CD4-positive, alpha-beta T cell treated with Interferon alpha-2 for 1 hour (primary cell): ENCODE measurements around the gene SERTAD2.
A peak's percentile ranks its signal among the peaks of the same experiment; 100 is the strongest.

Experiments used
- DNase-seq, 2 donors: peaks; one replicate each; pipeline ENCODE4 v3.0.0-alpha.2; 2020 to 2022

The SERTAD2 gene

DNA sequence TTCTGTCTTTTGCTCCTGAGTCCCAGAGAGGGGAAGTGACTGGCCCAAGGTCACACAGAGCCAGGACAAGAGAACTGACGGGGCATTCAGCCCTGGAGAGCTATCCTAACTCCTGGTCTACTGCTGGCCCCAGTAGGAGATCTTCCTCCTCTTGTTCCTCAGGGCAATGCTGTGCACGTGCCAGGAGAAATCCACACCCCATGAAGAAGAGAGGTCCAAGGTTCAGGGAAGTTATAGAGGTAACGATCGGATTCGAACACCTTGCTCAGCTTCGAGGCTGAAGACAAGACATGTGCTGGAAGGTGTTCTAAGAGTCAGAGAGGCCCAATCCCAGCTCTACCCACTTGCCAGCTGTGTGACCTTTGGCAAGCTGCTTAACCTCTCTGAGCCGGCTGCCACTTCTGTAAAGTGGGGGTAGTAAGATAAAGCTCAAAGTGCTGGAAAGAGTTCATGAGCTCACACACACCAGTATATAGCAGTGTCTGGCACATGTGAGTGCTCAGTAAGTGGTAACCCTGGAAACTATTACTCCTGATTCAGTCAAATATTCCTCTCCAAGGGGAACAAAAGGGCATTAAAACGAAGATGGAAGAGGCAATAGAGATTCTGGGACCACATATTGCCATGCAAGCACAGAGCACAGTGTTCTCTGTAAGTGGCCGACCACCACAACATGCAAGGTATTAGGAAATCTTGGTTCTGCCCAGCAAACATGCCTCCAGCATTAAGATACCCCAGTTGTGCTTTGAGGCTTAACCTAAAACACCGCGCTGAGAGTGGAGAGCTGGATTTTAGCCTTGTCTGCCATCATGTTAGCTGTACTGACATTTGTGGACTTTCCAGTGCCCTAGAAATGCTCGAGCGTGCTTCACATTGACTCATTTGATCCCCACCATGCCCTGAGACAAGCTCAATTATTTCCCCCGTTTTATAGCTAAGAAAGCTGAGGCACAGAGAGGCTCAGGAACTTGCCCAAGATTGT, 25.6 kb downstream of the SERTAD2 start:
- DNase-seq = no peak

- DNase-seq = no peak
These were observed 26.6 kb downstream of the SERTAD2 start for GRCh38 chr2:64626963-64627760.

DNA sequence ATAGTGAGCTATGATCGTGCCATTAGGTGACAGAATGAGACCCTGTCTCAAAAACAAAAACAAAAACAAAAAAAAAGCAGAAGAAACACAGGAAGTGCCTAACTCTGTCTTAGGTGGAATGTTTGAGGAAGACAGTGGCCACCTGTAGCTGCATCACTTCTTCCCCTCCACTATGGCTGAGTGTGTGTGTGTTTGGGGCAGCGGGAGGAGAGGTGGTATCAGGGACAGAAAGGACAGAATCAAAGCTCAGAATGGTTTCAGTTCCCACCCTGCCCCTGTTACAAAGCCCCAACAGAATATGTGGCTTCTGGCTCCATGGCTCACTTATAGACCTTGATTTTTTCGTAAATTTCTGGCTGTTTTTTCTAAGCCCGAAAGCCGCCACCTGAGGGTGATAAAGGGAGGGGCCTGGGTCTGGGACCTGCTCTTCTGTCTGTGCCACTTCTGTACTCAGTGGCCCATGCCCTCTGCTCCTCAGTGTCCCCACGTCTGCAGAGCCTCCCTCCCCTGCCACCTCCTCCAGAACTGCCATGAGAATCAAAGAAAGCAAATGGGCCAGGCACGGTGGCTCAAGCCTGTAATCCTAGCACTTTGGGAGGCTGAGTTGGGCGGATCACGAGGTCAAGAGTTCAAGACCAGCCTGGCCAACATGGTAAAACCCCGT, 27.4 kb downstream of the SERTAD2 start:
- no peak for DNase-seq

DNA sequence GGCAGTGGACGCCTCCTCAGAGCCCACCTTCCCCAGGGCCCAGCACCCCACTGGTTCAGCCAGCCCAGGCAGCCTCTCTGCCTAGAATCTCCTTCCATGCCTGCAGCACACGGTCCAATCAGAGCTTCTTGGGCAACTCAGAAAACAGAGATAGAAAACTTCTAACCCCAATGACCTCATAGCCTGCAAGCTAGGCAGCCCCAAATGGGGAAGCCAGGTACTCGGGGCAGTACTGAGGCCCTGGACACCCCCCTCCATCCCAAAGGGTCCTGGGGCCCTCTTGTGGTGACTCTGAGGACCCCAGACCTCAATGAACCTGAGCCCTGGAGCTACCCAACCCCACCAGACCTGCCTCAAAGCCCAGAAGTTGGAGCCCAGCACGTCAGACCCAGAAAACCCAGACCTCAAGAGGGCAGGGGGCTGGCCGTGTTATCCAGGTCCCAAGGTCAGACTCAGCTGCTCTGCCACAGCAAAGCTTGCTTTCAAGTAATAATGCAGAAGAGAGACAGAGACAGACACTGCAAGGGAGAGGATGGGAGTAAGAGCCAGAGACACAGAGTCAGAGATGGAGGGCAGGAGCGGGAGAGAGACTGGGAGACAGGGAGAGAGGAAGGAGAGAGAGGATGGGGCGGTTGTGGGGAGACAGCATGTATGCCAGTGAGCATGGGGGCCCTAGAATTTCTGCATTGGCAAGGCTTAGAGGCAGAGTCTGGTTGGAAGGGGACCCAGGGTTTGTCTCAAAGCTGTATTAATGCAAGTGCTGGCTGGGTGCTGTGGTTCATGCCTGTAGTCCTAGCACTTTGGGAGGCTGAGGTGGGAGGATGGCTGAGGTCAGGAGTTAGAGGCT, 28.2 kb downstream of the SERTAD2 start:
- DNase-seq = no peak

- no peak for DNase-seq
These were observed 28.9 kb downstream of the SERTAD2 start for GRCh38 chr2:64624862-64625261.

GRCh38 chr2:64624108-64624610, 29.6 kb downstream of the SERTAD2 start:
- DNase-seq = no peak

GRCh38 chr2:64623242-64623850, 30.4 kb downstream of the SERTAD2 start:
- DNase-seq = no peak

DNA sequence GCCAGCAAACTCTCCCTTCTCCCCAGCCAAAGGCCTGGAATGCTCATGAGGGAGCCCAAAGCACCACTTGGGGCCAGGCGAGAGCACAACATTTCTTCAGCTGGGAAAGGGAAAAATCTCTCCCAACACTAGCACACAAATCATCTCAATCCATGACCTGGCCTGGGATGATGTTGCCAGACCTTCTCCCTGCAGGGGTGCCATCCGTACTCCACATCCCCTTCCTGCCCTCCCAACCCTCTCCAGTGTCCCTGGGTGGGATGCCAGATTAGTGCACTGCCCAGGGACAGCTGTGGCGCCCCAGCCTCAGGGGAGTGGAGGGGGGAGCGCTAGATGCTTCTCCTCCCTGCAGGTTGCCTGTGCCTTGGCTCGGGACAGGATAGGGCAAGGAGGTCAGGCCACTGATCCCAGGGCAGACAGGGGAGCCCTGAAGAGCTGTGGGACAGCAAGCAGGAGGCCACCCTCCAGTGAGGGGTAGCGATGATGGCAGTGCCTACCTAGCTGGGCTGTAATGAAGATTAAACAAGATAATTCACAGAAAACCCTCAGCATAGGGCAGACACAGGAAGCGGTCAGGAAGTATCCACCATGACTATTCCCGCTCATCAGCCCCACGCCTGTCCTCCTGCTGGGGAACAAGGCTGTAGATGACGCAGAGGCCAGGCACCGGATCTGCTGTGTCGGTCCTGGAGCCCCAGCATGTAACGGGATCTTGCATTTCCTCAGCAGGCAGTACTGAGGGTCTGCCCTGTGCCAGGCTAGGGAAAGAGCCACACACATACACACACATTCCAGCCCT, 31.1 kb downstream of the SERTAD2 start:
- no peak for DNase-seq

GRCh38 chr2:64620661-64621060, 33.1 kb downstream of the SERTAD2 start:
- no peak for DNase-seq

GRCh38 chr2:64617631-64618151, 36.0 kb downstream of the SERTAD2 start:
- DNase-seq = no peak

GRCh38 chr2:64615844-64616536, 37.7 kb downstream of the SERTAD2 start:
- DNase-seq = no peak

DNA sequence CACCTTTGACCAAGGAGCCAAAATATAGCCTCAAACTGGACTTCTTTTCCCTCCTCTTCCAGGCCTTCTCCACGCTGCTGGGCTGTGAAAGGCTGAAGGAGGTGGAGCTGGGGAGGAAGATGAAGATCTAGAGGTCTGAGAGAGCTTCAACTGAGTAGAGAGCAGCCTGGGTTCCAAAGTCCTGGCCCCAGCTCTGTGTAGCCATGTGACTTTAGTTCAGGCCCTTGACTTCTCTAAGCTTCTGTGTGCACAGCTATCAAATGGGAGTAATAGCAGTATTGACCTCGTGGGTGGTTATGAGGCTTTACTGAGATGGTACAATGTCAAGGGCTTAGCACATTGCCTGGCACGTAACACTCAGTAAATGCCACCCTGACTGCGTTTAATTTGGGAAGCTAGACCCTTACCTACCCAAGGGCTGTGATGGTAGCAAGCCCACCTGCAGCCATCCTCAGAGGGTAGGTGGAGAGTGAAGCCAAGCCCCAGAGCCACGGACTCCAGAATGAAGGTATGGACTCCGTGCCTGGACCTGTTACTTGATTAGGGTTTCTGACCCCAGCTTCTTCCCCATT, 38.4 kb downstream of the SERTAD2 start:
- DNase-seq = no peak

GRCh38 chr2:64613276-64613675, 40.4 kb downstream of the SERTAD2 start:
- DNase-seq = no peak

DNA sequence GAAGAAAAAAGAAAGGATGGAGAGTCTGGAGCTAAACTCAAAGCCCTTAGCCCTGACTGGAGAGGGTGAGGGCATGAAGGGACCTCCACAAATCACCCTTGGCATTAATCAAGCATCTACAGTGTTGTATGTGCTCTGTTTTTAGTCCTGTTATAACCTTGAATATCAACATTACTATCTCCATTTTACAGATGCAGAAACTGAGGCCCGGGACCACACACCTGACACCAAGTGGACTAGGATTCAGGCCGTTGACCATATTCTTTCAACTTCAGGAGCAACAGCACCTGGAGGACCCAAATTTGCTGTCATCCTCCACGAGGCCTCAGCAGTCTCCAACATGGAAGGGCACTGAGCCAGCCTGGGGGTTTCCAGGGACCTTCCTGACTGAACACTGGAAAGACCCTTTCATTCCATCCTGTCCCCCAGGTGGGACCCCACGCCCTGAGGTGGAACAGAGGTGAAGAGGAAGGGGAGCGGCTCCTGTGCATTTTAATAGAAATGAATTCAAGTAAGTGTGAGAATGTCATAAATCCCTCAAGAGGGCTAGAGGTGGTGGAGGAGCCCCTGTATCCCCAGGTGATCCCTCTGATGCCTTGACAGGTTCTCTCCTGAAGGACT, 41.0 kb downstream of the SERTAD2 start:
- DNase-seq = no peak

DNA sequence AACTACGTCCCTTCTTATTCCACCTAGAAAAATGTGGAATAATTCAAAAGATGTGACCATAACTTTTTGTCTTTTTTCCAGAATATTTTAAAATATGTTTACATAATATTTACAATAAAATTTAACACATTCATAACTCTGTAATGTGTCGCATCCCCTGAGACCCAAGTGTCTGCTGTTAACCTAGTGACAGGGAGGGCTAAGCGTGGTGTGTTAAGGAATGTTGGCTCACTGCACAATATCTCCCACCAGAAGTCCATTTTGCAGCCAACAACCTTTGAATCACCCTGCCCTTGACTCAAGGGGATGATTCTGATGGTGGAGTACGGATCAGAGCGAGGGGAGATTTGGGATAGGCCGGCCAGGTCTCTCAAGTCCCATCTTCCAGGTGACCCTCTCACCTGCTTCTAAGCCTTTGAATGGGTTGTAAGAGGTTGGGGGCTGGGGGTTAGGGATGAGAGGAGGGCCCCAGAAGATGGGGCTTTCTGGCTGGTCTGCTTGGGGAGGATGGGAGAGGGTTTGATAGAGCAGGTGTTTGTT, 43.3 kb downstream of the SERTAD2 start:
- no peak for DNase-seq

- no peak for DNase-seq
These were observed 43.8 kb downstream of the SERTAD2 start for GRCh38 chr2:64609942-64610281.

DNA sequence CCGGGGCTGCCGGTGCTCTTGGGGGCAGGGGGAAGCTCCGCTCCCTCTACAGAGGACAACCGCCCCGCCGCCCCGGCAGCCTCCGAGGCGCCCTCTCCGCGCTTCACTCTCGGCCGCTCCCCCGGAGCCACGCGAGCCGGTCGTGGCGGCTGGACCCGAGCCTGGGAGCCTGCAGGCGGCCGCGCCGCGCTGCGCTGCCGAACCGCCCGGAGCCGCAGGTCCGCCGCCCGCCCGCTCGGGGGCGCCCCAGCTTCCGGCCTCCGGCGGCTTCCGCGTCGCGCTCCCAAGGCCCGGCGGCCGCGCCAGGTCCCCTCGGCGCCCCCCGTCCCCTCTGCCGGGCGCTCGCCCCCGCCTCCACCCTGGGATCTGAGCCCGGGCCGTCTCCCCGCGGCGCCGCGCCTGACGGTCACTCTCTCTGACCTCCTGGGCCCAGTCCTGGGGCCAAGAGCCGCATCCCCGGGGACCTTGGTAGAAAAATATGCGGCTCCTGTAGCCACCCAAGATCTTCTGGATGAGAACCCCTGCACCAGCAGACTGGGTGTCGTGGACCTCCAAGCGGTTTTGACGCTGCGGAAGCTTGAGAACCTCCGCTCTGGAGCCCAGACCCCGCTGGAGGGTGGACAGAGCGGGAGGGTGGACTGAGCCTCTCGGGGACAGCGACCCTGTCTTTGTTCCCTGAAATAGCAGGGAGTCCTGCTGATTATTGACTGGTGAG, 44.3 kb downstream of the SERTAD2 start:
- peak; percentile 65 to 80 for DNase-seq

DNA sequence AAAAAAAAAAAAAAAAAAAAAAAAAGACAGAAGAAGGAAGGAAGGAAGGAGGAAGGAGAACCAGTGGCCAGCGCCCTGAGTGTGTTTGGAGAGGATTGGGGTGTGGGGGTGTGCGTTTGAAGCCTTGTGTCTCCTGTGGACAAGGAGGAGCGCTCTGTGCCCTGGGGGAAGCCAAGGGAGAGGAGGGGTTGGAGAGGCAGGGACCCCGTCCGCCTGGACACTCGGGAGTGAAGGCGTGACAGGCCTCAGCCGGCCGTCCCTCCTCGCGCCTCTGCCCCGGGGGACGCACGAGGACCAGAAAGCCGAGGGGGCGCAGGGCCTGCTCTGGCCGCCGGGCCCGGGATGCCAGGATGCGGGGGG, 44.9 kb downstream of the SERTAD2 start:
- DNase-seq = no peak
